NB4 (cell line): ENCODE data around the gene CXCL12.

Experiments used
- MYC ChIP-seq: IDR thresholded peaks from 2 replicates; pipeline ENCODE4 v1.6.1; 2011; ENCODE audit warnings: low read depth, low read length
- POLR2A ChIP-seq: IDR thresholded peaks from 2 replicates; pipeline ENCODE4 v1.6.1; 2011; ENCODE audit warnings: mild to moderate bottlenecking; ENCODE audit not compliant: insufficient read length; ENCODE audit errors: extremely low read depth
- TF ChIP-seq, protein P1 (sequence below): IDR thresholded peaks from one replicate; pipeline ENCODE4 v1.5.1; 2012; ENCODE audit warnings: low read depth, low read length
- TF ChIP-seq, protein P2 (sequence below): IDR thresholded peaks from 2 replicates; pipeline ENCODE4 v1.6.1; 2011; ENCODE audit warnings: low read depth, low read length

- TF ChIP-seq, protein P1, sequence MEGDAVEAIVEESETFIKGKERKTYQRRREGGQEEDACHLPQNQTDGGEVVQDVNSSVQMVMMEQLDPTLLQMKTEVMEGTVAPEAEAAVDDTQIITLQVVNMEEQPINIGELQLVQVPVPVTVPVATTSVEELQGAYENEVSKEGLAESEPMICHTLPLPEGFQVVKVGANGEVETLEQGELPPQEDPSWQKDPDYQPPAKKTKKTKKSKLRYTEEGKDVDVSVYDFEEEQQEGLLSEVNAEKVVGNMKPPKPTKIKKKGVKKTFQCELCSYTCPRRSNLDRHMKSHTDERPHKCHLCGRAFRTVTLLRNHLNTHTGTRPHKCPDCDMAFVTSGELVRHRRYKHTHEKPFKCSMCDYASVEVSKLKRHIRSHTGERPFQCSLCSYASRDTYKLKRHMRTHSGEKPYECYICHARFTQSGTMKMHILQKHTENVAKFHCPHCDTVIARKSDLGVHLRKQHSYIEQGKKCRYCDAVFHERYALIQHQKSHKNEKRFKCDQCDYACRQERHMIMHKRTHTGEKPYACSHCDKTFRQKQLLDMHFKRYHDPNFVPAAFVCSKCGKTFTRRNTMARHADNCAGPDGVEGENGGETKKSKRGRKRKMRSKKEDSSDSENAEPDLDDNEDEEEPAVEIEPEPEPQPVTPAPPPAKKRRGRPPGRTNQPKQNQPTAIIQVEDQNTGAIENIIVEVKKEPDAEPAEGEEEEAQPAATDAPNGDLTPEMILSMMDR, result no peak
- TF ChIP-seq POLR2A (no peak), MYC (no peak)
- TF ChIP-seq, protein P2, sequence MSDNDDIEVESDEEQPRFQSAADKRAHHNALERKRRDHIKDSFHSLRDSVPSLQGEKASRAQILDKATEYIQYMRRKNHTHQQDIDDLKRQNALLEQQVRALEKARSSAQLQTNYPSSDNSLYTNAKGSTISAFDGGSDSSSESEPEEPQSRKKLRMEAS, result no peak
Measured at GRCh38 chr10:44354771-44355170, 30.1 kb downstream of the CXCL12 start.
